ENCODE measurements around the gene ITGB4. TPM values are rescaled to one million over a fixed set of nuclear protein-coding genes. Genes with fewer than 3 reads are reported as not detected.

ITGB4 gene
- total RNA-seq: 8.8 TPM
- long read RNA-seq, partial matches to known transcripts: 2 of 4 reads
- long read RNA-seq, other reads (novel, unspliced or antisense): 2 of 4 reads

DNA sequence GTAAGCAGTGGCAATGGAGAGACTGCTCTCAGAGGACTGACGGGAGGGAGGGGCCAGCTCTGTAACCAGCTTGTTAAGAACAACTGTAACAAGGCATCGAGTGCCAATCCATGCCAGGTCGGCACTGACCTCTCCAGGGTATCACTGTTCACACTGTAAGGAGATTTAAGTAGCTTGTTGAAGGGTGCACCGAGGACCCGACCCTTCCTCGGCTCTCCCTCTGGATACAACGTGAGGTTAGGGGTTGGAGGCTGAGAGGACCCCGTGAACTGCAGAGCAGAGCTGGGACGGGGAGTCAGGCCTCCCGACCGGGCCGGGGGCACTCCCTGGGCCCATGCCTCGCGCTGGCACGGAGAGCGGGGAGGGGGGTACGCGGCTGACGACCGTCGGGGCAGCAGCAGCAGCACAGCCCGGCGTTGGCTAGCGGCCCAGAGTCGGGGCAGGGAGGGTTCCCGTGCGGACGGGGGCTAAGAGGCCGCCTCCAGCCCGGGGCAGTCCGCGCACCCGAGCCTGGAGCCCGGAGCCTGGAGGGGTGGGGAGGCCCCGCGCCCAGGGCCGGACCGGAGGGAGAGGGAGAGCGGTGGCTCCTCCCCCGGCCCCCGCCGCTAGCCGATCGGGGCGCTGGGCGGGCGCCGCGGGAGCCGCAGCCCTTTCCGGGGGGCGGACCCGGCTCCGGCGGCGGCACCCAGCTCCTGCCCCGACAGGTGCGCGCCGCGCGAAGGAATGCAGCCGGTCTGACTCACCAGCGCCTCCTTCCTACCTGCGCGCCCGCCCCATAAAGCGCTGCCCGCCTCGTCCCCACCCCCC is at the start of gene ITGB4:
TSS of gene ITGB4 (plus strand) at position 804 of the 807 bp plus-strand sequence. CDS start 3,245 bp downstream, outside the sequence.
- DNase-seq (peak; percentile 63), ATAC-seq (peak; percentile 73)
- intact Hi-C loops (cut with micrococcal nuclease): no loop called here

DNA sequence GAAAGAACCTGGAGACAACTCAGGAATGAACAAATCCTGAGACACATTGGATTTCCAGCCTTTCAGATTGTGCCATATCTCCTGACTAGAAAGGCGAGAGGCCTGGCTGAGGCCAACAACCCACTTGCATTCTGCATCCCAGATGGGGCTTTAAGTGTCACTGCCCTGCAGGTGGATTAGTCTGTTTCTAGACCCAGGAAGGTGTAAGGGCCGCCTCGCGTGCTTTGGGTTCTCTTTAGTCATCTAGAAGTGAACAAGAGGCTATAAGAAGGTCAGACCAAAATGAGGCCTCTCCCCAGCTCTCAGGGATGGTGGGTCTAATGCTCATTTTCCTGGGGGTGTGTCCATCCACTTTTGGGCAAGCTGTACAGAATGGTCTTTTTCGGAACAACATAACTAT is 49.2 kb upstream of the ITGB4 start:
- intact Hi-C loops (cut with micrococcal nuclease): loop anchor here (5.0 kb wide), 1 partner anchor 80 kb away; no protein-coding TSS in a partner anchor
- DNase-seq: no peak
- ATAC-seq: no peak

DNA sequence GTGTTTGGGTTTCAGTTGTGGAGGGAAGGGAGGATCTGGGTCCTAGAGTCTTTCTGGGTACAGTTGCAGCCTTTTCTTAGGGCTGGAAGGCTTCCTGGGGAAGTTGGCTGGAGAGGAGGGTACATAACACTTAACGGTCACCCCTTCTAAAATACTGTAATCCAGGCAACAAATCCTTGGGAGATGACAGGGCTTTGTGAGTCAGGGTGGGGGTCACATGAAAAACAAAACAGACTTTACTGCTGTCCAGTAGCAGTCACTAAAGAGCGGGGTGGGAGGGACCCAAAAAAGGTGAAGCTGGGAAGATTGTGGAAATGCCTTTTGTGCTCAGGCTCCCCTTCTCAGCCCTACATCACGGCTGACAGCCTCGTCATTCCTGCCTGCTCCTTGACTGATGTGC is 47.8 kb upstream of the ITGB4 start:
- ATAC-seq (no peak), DNase-seq (no peak)
- intact Hi-C loops (cut with micrococcal nuclease): loop anchor here (5.0 kb wide), 1 partner anchor 79 kb away; no protein-coding TSS in a partner anchor

DNA sequence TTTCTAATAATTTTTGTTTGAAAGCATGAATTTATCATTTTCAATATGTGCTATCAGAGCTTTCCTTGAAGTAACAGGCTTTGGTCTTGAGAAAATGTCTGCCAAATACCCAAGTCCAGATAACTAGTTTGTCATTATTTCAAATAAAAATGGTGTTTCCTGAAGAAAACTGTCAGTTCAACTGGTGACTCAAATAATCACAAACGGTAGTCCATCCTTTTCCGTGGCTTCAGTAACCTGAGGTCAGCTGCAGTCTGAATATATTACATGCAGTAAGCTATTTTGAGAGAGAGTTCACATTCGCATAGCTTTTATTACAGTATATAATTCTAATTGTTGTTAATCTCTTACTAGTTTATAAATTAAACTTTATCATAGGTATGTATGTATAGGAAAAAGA is 44.8 kb upstream of the ITGB4 start:
- DNase-seq: no peak
- intact Hi-C loops (cut with micrococcal nuclease): no loop called here
- no peak for ATAC-seq

DNA sequence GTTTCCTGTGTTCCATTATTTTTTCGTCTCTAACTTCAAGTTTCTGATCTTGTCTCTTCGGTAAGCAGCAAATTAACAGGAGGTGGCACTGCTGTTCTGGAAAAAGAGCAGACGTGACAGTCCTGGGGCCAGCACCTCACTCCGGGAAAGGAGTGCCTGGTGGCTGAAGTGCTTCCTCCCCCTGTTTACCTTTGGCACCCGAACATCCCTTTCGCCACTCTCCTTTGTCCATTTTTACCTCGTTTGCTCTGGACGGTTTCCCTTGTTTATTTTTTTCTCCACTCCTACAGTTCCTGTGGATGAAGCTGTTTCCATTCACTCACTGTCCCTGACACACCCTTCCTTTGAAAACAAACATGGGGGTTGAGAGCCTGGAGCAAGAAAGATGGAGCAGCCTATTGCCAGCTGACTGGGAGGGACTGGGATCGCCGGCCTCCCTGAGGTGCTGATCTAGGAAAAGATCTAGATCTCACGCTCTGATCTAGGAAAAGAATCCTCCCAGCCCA is 41.5 kb upstream of the ITGB4 start:
- peak; percentile 47 for DNase-seq
- ATAC-seq: peak; percentile 74
- intact Hi-C loops (cut with micrococcal nuclease): loop anchor here (5.0 kb wide), 1 partner anchor 68 kb away; no protein-coding TSS in a partner anchor

DNA sequence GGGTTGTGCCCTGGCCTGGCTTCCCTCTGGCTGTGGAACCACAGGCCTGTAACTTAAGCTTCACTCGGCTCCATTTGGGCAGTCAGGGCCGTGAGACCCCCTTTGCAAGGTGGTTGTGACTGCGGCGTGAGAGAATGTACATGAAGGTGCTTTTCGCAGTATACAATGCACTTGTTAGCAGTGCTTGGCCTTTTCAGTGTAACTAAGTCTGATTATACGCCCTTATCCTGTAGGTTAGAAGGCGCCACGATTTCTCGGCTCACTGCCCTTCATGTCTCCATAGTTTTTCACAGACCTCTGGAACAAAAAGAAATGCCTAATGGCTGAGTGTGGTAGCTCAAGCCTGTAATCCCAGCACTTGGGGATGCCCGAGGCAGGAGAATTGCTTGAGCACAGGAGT is 40.8 kb upstream of the ITGB4 start:
- intact Hi-C loops (cut with micrococcal nuclease): loop anchor here (5.0 kb wide), 1 partner anchor 67 kb away; no protein-coding TSS in a partner anchor
- DNase-seq (no peak), ATAC-seq (no peak)

DNA sequence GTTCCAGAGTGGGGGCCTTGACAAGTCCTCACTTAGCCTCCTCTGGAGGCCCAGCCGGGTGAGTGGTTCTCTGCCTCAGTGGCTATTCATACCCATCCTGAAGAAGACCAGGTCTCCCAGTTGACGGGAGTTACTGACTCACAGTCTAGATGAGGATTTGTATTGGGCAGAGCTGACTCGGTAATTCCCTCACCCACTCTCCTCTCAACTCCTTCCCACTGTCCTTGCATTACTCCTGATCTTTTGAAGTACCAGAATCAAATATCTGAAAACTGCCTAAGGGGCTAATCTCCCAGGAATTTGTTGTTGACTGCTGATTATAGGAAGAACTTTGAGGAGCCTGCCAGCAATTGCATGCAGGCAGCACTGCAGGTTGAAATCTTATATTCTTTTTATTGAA is 40.0 kb upstream of the ITGB4 start:
- ATAC-seq (no peak), DNase-seq (no peak)
- intact Hi-C loops (cut with micrococcal nuclease): loop anchor here (5.0 kb wide), 1 partner anchor 66 kb away; no protein-coding TSS in a partner anchor

DNA sequence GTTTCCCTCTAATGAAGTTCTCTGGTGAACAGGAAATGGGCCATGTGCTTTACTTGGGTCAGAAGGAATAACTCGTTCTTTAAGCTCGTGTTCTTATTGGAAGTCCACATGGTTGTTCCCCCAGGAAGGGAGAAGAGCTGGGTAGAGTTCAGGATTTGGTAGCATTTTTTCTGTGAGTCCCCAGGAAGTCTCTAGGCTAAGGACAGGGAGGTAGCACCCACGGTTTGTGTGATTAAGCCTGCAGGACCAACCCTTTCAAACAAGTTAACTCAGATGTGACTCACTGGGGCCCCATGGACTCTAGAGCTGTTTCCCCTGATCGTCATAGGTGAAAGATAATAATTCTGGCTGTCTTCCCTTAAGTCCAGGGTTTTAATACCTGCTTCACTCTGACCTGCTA is 37.7 kb upstream of the ITGB4 start:
- intact Hi-C loops (cut with micrococcal nuclease): loop anchor here (5.0 kb wide), 1 partner anchor 64 kb away; no protein-coding TSS in a partner anchor

DNA sequence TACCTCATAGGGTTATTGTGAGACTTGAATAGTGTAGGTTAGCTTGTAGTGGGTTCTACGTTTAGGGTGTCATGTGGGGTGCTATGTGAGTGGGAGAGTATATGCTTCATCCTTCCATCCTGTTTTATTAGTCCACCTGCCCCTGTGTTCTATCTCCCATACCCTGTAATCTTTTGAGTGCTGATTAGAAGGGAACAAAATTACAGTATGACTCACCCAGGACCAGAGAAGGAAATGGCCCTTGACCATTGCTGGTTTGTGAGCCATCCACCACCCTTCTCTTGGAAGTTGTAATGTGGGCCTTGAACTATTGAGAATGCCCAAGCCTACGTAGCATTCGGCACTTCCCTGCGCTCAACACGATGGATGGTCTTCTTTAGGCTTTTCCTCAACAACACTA is 37.0 kb upstream of the ITGB4 start:
- peak; percentile 31 for ATAC-seq
- intact Hi-C loops (cut with micrococcal nuclease): loop anchor here (5.0 kb wide), 1 partner anchor 63 kb away; no protein-coding TSS in a partner anchor
- no peak for DNase-seq

More for the DNA sequence above, 37.7 kb upstream of the ITGB4 start:
- ATAC-seq (no peak), DNase-seq (no peak)

DNA sequence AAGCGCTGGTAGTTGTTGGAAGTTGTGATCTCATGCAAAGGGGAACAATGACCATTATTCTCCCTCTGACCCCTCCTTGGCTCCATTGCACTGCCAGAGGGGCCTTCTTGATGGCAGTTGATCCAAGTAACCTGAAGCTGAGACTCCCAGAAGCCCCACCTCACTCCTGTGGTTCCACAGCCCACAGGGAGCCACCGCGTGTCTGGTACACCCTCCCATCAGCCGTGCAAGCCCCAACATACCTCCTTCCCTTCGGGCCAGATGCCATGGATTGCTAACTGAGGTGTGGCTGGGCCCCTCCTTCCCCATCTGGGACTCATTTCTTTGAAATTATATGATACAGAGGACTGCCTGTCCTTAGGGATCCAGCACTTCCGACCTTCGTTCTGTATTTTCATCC is 36.3 kb upstream of the ITGB4 start:
- intact Hi-C loops (cut with micrococcal nuclease): loop anchor here (5.0 kb wide), 1 partner anchor 62 kb away; no protein-coding TSS in a partner anchor
- ATAC-seq (peak; percentile 18), DNase-seq (no peak)

DNA sequence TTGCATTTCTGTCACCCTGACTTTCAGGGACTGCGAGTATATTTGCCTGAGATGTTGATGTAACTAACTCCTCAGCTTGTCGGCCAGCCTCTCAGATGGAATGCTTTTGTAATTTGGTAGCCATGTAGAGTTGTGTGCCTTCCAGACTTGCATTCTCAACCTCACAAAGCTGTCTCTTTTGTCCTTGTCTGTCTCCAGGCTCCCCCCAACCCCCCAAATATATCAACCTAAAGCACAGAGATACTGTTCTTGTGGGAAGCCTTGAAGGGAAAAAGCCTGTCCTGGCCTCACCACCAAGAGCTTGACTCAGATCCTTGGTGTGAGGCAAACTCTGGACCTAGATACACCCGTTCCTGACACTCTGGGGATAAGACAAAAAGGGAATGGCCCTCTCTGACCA is 35.8 kb upstream of the ITGB4 start:
- no peak for DNase-seq
- peak; percentile 10 for ATAC-seq
- intact Hi-C loops (cut with micrococcal nuclease): no loop called here

DNA sequence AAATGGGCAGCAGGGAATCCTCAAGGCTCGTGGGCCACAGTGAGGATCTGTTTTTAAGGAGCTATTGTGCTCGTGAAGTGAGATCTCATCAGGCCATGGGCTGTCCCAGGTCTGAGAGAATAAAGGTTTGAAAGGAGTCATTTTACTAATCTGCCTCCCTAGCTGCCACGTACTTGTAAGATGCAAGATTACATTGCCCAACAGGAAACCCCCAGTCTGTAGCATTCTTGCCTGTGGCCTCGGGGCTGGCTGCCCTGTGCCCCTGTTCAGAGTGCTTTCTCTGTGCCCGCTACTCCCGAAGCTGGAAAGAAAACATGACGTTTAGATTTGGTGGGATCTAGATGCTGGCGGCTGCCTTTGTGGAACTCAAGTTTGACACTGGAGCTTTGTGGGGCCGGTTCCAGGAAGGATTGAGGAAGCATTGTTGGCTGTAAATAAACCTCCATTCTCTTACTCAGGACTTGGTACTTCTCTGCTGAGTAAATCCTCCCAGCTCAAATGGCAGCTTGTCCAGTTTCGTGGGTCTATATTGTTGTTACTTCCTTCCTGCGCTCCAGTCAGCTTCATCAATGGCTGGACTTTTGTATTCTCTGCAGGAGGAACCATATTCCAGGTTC is 32.9 kb upstream of the ITGB4 start:
- DNase-seq (no peak), ATAC-seq (no peak)
- intact Hi-C loops (cut with micrococcal nuclease): no loop called here

DNA sequence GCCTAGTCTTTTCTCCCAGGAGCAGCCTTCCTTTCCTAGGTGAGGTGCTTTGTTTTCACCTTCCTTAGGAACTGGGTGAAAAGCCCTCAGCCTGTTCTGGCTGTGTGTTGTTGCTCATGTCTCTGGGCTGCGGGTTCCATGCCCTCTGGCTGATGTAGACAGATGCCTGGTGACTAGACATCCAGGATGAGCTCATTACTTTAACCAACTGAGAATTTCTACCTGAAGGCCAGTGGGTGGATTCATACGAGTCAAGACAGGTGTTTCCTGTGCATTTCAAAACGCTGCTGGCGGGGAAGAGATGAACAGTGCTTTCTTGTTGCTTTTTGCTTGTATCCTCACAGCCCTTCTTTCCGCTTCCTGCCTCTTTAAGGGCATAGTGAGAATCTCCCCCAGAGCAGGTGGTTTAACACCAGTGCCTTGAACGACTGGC is 31.8 kb upstream of the ITGB4 start:
- ATAC-seq: no peak
- intact Hi-C loops (cut with micrococcal nuclease): no loop called here
- DNase-seq: no peak

DNA sequence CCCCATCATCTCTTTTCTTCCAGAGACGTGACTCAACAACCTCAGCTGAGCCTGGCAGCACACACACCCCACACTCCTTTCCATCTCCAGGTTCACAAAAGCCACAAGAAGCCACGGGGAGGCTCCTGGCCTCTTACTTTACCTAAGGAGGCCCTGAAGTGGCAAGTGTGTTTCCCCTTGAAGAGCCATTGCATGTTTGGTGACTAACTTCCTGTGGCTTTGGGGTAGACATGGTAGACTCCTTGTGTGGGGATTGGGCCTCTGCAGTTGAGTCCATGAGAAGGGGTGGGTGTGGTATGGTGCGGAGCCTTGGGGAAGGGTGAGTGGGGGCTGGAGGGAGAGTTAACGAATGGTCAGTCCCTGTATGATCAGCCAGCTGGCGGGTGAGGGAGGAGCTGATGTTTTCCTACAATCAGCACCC is 29.9 kb upstream of the ITGB4 start:
- ATAC-seq (no peak), DNase-seq (no peak)
- intact Hi-C loops (cut with micrococcal nuclease): no loop called here

DNA sequence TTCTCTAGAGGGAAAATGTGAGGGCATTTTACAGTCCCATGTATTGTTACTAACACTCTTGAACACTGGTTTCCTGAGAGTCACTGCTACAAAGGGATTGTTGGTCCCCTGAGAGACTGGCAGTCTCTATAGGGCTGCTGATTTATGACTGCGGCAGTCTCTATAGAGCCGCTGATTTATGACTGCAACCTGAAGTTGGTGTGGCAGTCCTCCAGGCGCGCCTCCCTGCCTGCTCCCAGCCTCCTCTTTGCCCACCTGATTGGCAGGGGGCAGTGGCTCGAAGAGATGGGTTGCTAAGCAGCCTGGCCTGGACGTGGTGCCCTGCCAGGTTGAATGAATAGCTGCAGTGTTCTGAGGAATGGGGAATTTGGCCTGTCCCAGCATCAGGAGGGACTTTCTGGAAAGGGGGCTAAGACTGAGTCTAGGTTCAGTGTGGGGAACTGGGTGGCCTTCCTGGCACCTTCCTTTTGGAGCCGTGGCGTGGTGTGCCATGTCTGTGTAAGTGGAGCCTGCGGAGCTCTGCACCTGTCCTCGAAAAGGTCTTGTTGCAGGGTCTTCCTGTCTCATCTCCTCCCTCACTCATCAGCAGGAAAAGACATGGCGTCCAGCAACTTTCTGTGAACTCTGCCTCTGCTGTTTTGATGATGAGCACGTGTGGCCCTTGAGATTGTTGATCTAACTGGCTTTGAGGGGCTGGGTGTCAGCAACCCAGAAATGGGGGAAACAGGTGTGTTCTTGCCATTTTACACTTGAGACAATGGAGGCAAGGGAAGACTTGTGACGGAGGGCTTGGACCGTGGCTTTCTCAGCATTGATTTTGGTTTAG is 29.2 kb upstream of the ITGB4 start:
- ATAC-seq (no peak), DNase-seq (no peak)
- intact Hi-C loops (cut with micrococcal nuclease): no loop called here

DNA sequence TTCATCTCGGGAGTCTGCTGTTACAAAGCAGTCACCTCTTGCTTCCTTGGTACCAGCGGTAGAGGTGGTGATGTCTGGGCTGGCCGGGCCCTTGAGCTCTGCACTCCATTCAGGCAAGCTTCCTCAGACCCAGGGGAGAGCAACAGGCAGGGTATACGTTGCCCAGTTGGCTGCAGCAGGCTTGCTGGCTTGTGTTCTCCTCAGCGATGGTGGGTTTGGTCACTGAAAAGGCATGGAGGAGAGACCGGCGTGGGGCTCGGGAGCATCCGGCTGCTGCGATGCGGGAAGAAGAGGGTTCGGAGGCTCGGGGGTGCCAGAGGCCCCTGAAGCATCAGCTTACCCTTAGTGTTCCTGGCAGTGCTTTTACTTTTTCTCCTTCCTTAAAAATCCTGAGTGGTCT is 28.3 kb upstream of the ITGB4 start:
- DNase-seq: no peak
- ATAC-seq: no peak
- intact Hi-C loops (cut with micrococcal nuclease): no loop called here

DNA sequence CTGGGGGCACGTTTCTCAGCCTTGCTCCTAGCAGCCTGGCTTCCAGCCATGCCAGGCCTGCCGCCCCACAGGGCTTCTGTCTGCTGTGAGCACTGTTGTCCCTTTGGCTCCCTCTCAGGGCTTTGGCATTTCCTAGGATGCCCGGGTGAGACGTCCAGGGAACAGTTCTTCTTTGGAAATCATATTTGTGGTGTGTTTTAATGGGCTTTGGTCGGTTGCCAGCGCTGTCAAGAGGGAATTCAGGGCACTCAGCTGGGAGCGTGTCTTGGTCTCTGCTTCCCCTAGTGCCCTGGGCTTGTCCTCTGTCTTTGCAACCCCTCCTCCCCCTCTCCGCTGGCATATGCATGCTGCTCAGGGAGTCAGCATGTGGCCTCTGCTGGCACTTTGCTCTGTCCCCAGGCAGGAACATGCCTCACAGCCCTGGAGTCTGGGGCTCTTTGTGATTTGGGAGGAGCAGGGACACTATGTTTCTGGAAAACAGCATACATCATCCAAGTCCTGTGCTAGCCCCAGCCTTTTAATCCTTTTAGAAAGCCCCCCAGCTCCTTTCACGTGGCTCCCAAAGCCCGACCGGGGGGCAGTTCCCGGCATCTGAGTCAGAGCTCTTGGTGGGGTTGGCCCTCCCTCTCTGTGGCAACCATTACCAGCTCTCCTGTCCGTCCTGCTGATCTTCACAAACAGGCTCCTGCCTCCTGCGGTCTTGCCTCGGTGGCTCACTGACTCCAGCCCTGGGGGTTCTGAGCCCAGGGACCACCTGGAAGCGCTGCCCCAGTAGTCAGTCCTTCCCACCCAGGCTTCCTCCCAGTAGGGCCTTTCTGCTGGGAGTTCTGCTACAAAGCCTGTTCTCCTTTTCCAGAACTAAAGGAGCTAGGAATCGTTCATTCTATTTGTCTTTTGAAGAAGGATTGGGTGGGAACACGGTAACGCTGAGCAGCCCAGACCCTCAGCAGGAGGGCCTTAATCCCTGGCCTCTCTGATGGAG is 27.5 kb upstream of the ITGB4 start:
- DNase-seq (peak; percentile 87), ATAC-seq (peak; percentile 85)
- intact Hi-C loops (cut with micrococcal nuclease): no loop called here

DNA sequence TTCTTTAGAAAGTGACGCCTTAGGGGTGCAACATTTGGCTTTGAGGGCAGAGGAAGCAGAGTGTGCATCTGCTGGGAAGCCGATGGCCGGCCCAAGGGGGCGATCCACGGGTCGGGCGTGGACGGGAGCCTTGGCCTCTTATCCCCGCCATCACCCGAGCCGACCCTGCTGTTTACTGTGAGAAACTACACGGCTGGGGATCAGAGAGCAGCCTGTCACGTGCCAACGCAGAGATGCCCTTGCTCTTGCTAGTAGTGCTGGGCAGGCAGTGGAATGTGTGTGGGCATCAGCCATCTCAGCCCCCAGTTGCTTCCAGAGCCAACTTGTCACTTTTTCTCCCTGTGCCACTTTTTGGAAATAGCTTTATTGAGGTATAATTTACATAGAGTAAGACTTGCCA is 26.7 kb upstream of the ITGB4 start:
- peak; percentile 27 for ATAC-seq
- DNase-seq: no peak
- intact Hi-C loops (cut with micrococcal nuclease): no loop called here
